GM06990 (cell line): Measurements from ENCODE around the gene CD151.

Source experiments
- DNase-seq: peaks from one replicate; pipeline ENCODE4 v3.0.0-alpha.2; 2011; ENCODE audit not compliant: insufficient read length; ENCODE audit errors: extremely low read depth
- H3K27me3 ChIP-seq: replicated peaks from 2 replicates; pipeline ENCODE4 v1.6.0; 2011; ENCODE audit warnings: low read length; ENCODE audit not compliant: control insufficient read depth, insufficient read depth
- H3K36me3 ChIP-seq: 2 replicates; pipeline ENCODE4 v1.5.1; 2011; ENCODE audit warnings: low read length; ENCODE audit not compliant: control insufficient read depth, insufficient read depth
- H3K4me3 ChIP-seq: replicated peaks from 2 replicates; pipeline ENCODE4 v1.5.1; 2011; ENCODE audit warnings: low read depth, mild to moderate bottlenecking, control low read depth, low read length
- CTCF ChIP-seq: IDR thresholded peaks from 2 replicates; pipeline ENCODE4 v1.5.1; 2011; ENCODE audit warnings: low read length, control low read depth, mild to moderate bottlenecking, inconsistent platforms; ENCODE audit not compliant: insufficient read depth, poor library complexity, severe bottlenecking

The CD151 gene

DNA sequence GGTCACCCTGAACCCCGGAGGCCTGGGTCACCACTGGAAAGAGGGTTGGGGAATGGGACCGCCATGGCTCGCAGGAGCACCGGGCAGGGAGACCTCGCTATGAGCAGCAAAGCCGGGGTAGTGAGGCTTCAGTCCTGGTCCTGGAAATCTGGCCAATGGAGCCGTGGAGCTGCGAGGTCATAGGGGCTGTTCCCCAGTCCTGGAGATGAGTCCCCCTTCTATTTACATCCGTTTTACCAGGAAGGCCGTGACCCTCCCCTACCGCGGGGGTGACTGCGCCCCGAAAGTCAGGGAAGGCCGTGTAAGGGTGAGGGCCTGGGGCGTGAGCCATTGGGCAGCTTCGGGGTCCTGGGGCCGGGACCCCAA is 28.2 kb upstream of the CD151 start:
- H3K36me3 ChIP-seq, result peaks cover 10% of the 10 kb centered on the region

GRCh38 chr11:808427-809286 is 24.1 kb upstream of the CD151 start:
- peaks cover 23% of the 10 kb centered on the region for H3K36me3 ChIP-seq
- DNase-seq, result no peak
- peak overlapping the region; percentile 96 for H3K4me3 ChIP-seq
- H3K27me3 ChIP-seq, result no peaks in the 10 kb centered on the region
- peak; percentile 29 for TF ChIP-seq CTCF

More for the DNA sequence above, 28.2 kb upstream of the CD151 start:
- Histone ChIP-seq H3K4me3 (peak overlapping the region; percentile 64), H3K27me3 (no peaks in the 10 kb centered on the region)
- no peak for DNase-seq
- TF ChIP-seq CTCF, result no peak

GRCh38 chr11:809287-810039 is 23.3 kb upstream of the CD151 start, which contains the start of gene RPLP2:
Gene RPLP2, plus strand, starts transcription at chr11:809967. Its CDS starts 268 bp downstream, at chr11:810235.
- H3K4me3 ChIP-seq, result peak within 1 kb of the TSS; percentile 96
- TF ChIP-seq CTCF, result no peak

GRCh38 chr11:810040-810567 is 22.6 kb upstream of the CD151 start:
- Histone ChIP-seq H3K4me3 (peak overlapping the region; percentile 96), H3K27me3 (no peaks in the 10 kb centered on the region), H3K36me3 (peaks cover 26% of the 10 kb centered on the region)
- DNase-seq, result no peak
- TF ChIP-seq CTCF, result no peak

More at GRCh38 chr11:809287-810039, 23.3 kb upstream of the CD151 start, which contains the start of gene RPLP2:
- DNase-seq, result peak; percentile 98
- Histone ChIP-seq H3K27me3 (no peaks in the 10 kb centered on the region), H3K36me3 (peaks cover 26% of the 10 kb centered on the region)

- peak; percentile 8 for TF ChIP-seq CTCF
- Histone ChIP-seq H3K27me3 (no peaks in the 10 kb centered on the region), H3K4me3 (peak overlapping the region; percentile 96), H3K36me3 (peaks cover 31% of the 10 kb centered on the region)
- DNase-seq, result no peak
Observed at GRCh38 chr11:811446-812245, 21.1 kb upstream of the CD151 start.
